Lung (tissue), 12 donors: ENCODE measurements around the gene OR2Y1. TPM values are rescaled to one million over a fixed set of nuclear protein-coding genes. Genes with fewer than 3 reads are reported as not detected.
A peak's percentile ranks its signal among the peaks of the same experiment; 100 is the strongest.
"Not testable (repeated sequence)": the region's sequence is repeated elsewhere in the genome, so short reads cannot be mapped to it uniquely, and the experiment has no call there.

ENCODE experiments used
- ATAC-seq: fragments of 200-7000 bp; cut with Tn5 transposase; one replicate; pipeline ENCODE4 v1.9.1; 2020; ENCODE audit warnings: moderate number of reproducible peaks; ENCODE audit not compliant: insufficient read depth, low FRiP score
- DNase-seq, 3 donors: peaks; one replicate each; pipeline ENCODE4 v3.0.0-alpha.2; 2013 to 2017
- H3K27ac ChIP-seq, 2 donors: one replicate each; pipeline ENCODE4 v1.5.1; 2013; ENCODE audit warnings: mild to moderate bottlenecking in 2 of 2, moderate library complexity in 2 of 2, control low read depth in 1 of 2, inconsistent platforms in 1 of 2, low read depth in 1 of 2, low read length in 1 of 2
- H3K27me3 ChIP-seq, 3 donors: one replicate each; pipeline ENCODE4 v1.5.1; 2013; ENCODE audit warnings: low read length in 2 of 3; ENCODE audit not compliant: control insufficient read depth in 3 of 3, insufficient read depth in 3 of 3
- H3K36me3 ChIP-seq, 4 donors: one replicate each; pipeline ENCODE4 v1.5.1; 2013; ENCODE audit warnings: low read length in 4 of 4, mild to moderate bottlenecking in 1 of 4, moderate library complexity in 1 of 4; ENCODE audit not compliant: control insufficient read depth in 4 of 4, insufficient read depth in 4 of 4
- H3K4me1 ChIP-seq, 5 donors: one replicate each; pipeline ENCODE4 v1.5.1; 2013; ENCODE audit warnings: low read length in 5 of 5, mild to moderate bottlenecking in 2 of 5, moderate library complexity in 1 of 5; ENCODE audit not compliant: control insufficient read depth in 5 of 5, insufficient read depth in 5 of 5
- H3K4me3 ChIP-seq: one replicate; pipeline ENCODE4 v1.5.1; 2013; ENCODE audit warnings: mild to moderate bottlenecking, control low read depth, moderate library complexity
- H3K9ac ChIP-seq, 2 donors: one replicate each; pipeline ENCODE4 v1.5.1; 2013; ENCODE audit warnings: low read length in 2 of 2, control low read depth in 1 of 2; ENCODE audit not compliant: insufficient read depth in 1 of 2
- H3K9me3 ChIP-seq, 4 donors: one replicate each; pipeline ENCODE4 v1.5.1; 2013; ENCODE audit warnings: low read length in 3 of 4, mild to moderate bottlenecking in 1 of 4, moderate library complexity in 1 of 4; ENCODE audit not compliant: control insufficient read depth in 4 of 4, insufficient read depth in 3 of 4
- WGBS, 2 donors: extraction: QIAGEN DNeasy Blood & Tissue Kit; methylation state at CpG; one replicate each; pipeline ENCODE4 v1.1.7; 2013; 5-methylcytosine and 5-hydroxymethylcytosine counted together
- polyA plus RNA-seq, 2 donors: library from polyadenylated mRNA; stranded (reverse); fragments of 200-250 nt; gene quantifications; one replicate each; pipeline ENCODE4 v1.2.1, GENCODE V29; 2013
- total RNA-seq, 2 donors: library from RNA; depleted of rRNA in 1 of 2; stranded (reverse); fragments of >200 nt in 1 of 2; gene quantifications; one replicate each; pipeline ENCODE4 v1.2.1, GENCODE V29; 2014 to 2021
- TF ChIP-seq, protein P1 (sequence below): IDR thresholded peaks from 2 replicates; pipeline ENCODE4 v1.5.1; 2012; ENCODE audit warnings: mild to moderate bottlenecking; ENCODE audit errors: control extremely low read depth, extremely low read depth
- donor health status: control.
- donor health status: control.
- donor health status: Bipolar disorder and iron deficiency.
- donor health status: healthy.
- donor health status: DM: yes; HTN: yes; CAD: no.

Gene OR2Y1
- total and polyA plus RNA-seq, 4 donors: not detected

DNA sequence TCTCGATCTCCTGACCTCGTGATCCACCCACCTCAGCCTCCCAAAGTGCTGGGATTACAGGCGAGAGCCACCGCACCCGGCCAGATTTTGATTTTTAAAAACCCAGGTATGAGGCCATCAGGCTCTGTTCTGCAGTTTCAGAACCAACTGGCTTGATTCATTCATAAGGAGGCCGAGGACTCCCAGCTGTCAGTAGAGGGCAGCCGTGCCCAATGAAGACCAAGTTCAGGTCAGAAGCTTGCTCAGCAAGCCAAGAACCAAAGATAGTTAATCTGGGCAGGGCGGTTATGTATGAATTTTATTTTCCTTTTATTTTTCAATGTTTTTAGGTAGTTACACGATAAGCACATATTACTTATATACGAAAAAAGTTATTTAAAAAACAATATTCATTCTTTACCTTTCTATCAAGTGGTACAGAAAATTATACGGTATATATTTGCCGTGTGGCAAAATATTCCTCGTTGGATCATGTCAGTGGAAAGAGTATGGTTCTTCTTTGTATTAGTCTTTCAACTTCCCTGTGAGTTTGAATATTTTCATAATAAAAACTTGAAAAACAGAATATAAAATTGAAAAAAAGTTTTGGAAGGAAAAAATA, 44.7 kb upstream of the OR2Y1 start:
- TF ChIP-seq, protein P1, sequence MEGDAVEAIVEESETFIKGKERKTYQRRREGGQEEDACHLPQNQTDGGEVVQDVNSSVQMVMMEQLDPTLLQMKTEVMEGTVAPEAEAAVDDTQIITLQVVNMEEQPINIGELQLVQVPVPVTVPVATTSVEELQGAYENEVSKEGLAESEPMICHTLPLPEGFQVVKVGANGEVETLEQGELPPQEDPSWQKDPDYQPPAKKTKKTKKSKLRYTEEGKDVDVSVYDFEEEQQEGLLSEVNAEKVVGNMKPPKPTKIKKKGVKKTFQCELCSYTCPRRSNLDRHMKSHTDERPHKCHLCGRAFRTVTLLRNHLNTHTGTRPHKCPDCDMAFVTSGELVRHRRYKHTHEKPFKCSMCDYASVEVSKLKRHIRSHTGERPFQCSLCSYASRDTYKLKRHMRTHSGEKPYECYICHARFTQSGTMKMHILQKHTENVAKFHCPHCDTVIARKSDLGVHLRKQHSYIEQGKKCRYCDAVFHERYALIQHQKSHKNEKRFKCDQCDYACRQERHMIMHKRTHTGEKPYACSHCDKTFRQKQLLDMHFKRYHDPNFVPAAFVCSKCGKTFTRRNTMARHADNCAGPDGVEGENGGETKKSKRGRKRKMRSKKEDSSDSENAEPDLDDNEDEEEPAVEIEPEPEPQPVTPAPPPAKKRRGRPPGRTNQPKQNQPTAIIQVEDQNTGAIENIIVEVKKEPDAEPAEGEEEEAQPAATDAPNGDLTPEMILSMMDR: peak; percentile 76
- Histone ChIP-seq H3K9me3 (no peaks in the 10 kb centered on the region), H3K27ac (no peak overlapping the region), H3K36me3 (peaks cover 0 to 14% (median 0%) of the 10 kb centered on the region in 4 donors), H3K27me3 (no peaks in the 10 kb centered on the region), H3K4me3 (no peak overlapping the region), H3K4me1 (peaks cover 0 to 37% (median 20%) of the 10 kb centered on the region in 5 donors), H3K9ac (no peak overlapping the region)
- WGBS, 2 donors: 38 to 49% methylated on average over 13 of the region's 13 CpGs
- DNase-seq (peak; percentile 82 to 91 (median 86)), ATAC-seq (peak; percentile 54)

DNA sequence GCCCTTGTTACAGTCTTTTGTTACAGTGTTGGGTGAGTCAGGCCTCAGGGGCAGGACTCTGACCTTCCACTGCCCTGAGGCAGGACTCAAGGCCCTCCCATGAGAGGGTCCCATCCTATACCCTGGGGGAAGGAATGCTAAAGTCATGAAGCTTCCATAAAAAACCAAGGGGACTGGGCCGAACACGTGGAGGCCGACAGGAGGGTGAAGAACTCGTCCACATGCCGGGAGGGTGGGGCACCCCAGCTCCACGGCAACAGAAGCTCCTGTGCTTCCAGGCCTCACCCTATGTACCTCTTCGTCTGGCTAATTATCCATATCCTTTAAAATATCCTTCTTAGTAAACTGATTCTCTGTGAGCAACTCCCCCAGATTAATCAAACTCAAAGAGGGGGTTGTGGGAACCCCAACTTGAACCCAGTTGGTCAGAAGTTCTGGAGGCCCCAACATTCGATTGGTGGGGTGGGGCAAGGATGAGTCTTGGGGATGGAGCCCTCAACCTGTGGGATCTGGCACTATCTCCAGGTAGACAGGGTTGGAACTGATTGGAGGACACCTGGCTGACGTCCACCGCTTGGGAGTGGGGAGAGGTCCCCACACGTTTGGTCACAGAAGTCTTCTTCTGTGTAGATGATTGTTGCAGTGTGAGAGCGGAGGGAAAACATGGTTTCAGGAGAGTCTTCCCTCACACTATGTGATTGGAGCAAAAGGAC, 43.6 kb upstream of the OR2Y1 start:
- ATAC-seq: no peak
- Histone ChIP-seq H3K4me1 (peaks cover 0 to 37% (median 20%) of the 10 kb centered on the region in 5 donors), H3K27me3 (no peaks in the 10 kb centered on the region), H3K4me3 (no peak overlapping the region), H3K9me3 (no peaks in the 10 kb centered on the region), H3K36me3 (peaks cover 0 to 11% (median 0%) of the 10 kb centered on the region in 4 donors), H3K9ac (no peak overlapping the region), H3K27ac (no peak overlapping the region)
- TF ChIP-seq, protein P1: no peak
- no peak for DNase-seq
- 85 to 88% methylated on average over 12 of the region's 12 CpGs for WGBS, 2 donors

DNA sequence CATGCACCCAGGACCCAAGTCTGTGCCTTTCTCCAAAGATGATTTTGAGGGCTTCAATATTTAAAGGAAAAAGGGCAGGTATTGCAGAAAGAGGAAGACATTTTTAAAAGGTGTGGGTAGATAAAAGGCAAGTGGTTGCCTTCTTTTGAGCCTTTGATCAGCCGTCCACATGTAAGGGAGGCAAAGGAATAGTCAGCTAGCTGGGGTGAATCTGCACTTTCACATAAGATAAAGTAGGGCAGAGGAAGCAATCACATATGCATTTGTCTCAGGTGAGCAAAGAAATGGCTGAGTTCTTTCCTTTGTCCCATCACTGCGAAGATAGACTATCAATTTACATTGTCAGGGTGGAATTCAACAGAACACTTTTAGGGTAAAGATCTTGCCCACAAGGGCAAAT, 42.9 kb upstream of the OR2Y1 start:
- H3K4me1 ChIP-seq: peaks cover 0 to 32% (median 17%) of the 10 kb centered on the region in 5 donors
- H3K36me3 ChIP-seq: peaks cover 0 to 4% (median 0%) of the 10 kb centered on the region in 4 donors
- no peak for ATAC-seq
- no peak overlapping the region for H3K4me3 ChIP-seq
- TF ChIP-seq, protein P1: no peak
- no peak for DNase-seq
- 85 to 87% methylated on average over 2 of the region's 2 CpGs for WGBS, 2 donors
- no peak overlapping the region for H3K9ac ChIP-seq
- H3K9me3 ChIP-seq: no peaks in the 10 kb centered on the region
- H3K27me3 ChIP-seq: no peaks in the 10 kb centered on the region
- no peak overlapping the region for H3K27ac ChIP-seq

DNA sequence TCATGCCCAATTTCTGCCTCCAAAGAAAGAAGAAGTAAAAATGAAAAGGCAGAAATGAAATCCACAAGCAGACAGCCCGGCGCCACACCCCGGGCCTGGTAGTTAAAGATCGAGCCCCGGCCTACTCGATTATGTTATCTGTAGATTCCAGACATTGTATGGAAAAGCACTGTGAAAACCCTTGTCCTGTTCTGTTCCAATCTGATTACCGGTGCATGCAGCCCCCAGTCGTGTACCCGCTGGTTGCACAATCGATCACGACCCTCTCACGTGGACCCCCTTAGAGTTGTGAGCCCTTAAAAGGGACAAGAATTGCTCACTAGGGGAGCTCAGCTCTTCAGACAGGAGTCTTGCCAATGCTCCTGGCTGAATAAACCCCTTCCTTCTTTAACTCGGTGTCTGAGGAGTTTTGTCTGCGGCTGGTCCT, 42.1 kb upstream of the OR2Y1 start:
- WGBS, 2 donors: 84 to 88% methylated on average over 14 of the region's 14 CpGs
- not testable (repeated sequence) for H3K9ac ChIP-seq, H3K27ac ChIP-seq, H3K9me3 ChIP-seq, ATAC-seq, H3K4me3 ChIP-seq, H3K27me3 ChIP-seq, H3K36me3 ChIP-seq, DNase-seq
- H3K4me1 ChIP-seq: peaks cover 0 to 24% (median 16%) of the 10 kb centered on the region in 5 donors
